NCI-H524 treated with DMSO at 0.1 percent for 48 hours (cell line): ENCODE data around the gene FKBP11.
"Not testable (repeated sequence)": the region's sequence is repeated elsewhere in the genome, so short reads cannot be mapped to it uniquely, and the experiment has no call there.

Experiments
- DNase-seq: peaks from one replicate; lab custom pipeline; 2025; lab: John Stamatoyannopoulos, UW

The FKBP11 gene

DNA sequence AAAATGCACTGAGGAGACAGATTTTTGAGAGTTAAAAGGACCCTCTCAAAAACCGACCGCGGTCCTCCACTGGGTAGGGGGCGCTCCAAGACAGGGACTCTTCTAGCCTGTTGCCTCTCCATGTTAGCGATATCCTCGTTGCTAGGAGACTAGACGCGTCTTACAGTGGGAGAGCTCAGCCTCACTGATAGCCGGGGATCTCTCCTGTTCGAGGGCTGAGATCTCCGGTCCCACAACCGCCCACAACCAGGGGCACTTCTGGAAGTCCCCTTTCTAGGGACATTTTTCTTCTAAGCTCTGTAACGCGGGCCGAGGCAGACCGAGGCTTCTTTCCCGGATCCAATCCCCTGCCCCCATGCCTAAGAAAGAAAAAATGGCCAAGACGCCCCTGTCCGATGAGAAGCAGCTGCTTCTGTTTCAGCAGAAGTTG lies 21.3 kb downstream of the FKBP11 start:
- peak; percentile 38 for DNase-seq

DNA sequence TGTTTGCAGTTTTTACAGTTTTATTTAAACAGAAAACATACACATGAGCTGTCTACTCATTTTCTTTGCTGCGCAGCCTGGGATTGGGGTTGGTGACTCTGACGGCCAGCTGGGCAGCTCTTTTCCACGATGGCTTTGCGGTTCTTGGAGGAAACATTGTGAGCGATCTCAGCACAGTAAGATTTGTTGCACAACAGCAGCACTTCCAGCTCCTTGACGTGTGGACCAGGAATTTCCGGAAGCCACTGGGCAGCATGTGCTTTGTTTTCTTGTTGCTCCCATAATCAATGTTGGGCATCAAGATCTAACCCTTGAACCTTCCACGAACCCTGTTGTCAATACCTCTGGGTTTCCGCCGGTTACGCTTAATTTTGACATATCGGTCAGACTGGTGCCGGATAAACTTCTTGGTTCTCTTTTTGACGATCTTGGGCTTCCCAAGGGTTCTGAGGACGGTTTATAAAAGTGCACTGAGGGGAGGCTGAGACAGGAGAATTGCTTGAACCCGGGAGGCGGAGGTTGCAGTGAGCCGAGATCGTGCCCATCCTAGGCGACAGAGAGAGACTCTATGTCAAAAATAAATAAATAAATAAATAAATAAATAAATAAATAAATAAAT lies 21.8 kb downstream of the FKBP11 start:
- DNase-seq: no peak

DNA sequence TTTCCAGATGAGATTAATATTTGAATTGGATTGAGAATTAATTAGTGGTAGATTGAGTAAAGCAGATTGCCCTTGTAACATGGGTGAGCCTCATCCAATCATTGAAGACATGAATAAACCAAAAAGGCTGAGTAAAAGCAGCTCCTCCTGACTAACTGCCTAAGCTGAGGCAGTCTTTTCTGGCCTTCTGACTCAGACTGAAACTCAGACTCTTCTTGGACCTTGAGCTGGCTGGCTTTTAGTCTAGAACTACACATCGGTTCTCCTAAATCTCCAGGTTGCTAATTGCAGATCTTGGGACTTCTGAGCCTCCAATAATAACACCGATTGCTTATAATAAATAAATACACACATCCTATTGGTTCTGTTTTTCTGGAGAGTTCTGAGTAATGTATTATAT lies 24.0 kb downstream of the FKBP11 start:
- DNase-seq: no peak

GRCh38 chr12:48899651-48900050 lies 25.6 kb downstream of the FKBP11 start:
- no peak for DNase-seq

GRCh38 chr12:48894271-48894670 lies 31.0 kb downstream of the FKBP11 start:
- no peak for DNase-seq

GRCh38 chr12:48890657-48891418 lies 34.5 kb downstream of the FKBP11 start:
- DNase-seq: no peak

DNA sequence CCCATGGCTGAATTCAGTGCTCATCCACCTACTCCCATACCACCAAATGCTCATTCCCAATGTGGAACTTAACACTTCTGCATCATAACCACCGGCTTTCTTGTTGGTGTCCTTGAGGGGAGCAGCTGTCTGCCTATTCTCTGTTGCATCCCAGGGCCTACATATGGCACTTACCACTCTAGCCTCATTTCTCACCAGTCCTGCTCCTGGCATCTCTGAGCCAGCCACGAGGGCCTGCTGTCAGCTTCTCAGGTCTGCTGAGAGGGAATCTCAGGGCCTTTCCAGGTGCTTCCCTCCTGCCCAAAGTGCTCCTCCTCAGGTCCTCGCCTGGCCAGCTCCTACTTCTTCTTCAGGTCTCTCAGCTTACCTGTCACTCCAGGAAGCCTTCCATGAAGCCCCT lies 35.6 kb downstream of the FKBP11 start:
- DNase-seq: no peak

- no peak for DNase-seq
Measured at GRCh38 chr12:48883305-48884161, 41.8 kb downstream of the FKBP11 start.

- no peak for DNase-seq
Measured at GRCh38 chr12:48882972-48883304, 42.4 kb downstream of the FKBP11 start.

- DNase-seq: no peak
Measured at GRCh38 chr12:48882315-48882687, 43.0 kb downstream of the FKBP11 start.

DNA sequence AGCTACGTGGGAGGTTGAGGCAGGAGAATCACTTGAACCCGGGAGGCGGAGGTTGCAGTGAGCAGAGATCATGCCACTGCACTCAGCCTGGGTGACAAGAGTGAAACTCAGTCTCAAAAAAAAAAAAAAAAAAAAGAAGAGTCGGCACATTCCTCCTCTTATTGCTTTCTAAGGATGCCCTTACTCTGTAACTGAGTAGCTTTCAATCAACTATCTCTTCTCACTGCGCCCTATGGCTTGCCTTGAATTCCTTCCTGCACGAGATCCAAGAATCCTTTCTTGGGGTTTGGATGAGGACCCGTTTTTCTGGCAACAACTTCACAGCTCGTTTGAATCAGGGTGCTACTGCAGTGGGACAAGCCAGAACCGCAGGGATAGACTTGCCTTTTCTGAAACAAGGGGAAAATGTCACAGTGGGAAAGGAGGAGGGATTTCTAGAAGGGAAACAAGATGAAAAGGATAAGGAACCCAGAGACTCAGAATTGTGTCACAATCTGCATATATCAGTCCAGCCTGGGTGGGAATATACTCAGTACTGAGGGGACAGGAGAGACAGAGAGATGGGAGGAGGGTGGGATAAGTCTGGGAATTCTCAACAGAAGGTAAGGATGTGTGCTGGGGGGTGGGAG lies 43.5 kb downstream of the FKBP11 start:
- DNase-seq: no peak

GRCh38 chr12:48880647-48881046 lies 44.6 kb downstream of the FKBP11 start:
- DNase-seq: no peak

GRCh38 chr12:48878548-48878947 lies 46.7 kb downstream of the FKBP11 start:
- DNase-seq: no peak

- no peak for DNase-seq
Measured at GRCh38 chr12:48875944-48876515, 49.3 kb downstream of the FKBP11 start.

DNA sequence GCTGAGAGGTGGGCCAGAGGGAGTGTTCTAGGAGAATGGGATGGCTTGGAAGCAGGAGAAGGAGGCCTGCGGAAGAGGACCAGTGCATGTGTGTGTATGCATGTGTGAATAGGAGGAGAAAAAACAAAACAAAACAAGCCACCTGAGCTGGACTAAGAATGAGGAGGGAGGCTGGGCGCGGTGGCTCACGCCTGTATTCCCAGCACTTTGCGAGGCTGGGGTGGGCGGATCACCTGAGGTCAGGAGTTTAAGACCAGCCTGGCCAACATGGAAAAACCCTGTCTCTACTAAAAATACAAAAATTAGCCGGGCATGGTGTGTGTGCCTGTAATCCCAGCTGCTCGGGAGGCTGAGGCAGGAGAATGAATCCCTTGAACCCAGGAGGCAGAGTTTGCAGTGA lies 51.8 kb downstream of the FKBP11 start:
- not testable (repeated sequence) for DNase-seq

DNA sequence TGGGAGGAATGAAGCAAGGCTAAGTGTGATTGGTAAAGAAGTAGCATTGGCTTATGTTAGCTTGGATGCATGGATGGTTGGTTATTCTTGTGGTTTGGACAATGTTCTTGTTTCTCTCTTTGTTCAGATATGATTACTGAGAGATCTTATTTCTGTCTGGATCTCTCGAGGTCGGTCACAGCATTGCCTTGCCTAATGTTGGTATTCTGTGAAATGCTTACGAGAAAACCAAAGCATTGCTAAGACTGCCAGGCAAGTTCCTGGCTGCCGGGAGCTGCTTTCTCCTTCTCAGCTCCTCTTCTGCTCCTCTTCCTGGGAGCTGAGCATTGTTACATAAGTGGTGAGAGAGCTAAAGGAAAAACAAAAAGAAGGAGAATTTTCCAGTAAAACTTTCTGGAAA lies 52.2 kb downstream of the FKBP11 start:
- no peak for DNase-seq
